GM12801 (cell line): ENCODE results near the gene SLC39A1.

Experiments
- TF ChIP-seq, protein P1 (sequence below): IDR thresholded peaks from one replicate; pipeline ENCODE4 v1.5.1; 2011; ENCODE audit warnings: control low read depth; ENCODE audit not compliant: insufficient read length; ENCODE audit errors: extremely low read depth

Gene SLC39A1

DNA sequence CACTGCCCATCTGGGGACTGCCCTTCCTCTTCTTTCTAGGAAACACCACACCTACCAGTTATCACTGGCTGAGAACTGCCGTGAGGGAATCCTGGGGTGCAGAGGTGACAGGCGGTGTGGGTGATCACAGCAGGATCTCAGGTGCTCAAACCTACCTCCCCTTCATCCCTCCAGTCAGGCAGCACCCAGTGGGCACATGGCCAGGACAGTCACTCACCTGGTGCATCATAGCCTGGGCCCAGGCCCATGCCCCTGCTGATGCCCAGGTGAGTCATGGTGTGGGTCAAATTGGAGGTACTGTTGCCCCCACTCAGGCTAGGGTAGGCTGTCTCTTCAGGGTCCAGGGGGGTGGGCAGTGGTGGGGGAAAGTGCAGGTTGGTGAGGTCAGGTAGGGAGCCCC, 11.5 kb downstream of the SLC39A1 start:
- TF ChIP-seq, protein P1, sequence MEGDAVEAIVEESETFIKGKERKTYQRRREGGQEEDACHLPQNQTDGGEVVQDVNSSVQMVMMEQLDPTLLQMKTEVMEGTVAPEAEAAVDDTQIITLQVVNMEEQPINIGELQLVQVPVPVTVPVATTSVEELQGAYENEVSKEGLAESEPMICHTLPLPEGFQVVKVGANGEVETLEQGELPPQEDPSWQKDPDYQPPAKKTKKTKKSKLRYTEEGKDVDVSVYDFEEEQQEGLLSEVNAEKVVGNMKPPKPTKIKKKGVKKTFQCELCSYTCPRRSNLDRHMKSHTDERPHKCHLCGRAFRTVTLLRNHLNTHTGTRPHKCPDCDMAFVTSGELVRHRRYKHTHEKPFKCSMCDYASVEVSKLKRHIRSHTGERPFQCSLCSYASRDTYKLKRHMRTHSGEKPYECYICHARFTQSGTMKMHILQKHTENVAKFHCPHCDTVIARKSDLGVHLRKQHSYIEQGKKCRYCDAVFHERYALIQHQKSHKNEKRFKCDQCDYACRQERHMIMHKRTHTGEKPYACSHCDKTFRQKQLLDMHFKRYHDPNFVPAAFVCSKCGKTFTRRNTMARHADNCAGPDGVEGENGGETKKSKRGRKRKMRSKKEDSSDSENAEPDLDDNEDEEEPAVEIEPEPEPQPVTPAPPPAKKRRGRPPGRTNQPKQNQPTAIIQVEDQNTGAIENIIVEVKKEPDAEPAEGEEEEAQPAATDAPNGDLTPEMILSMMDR: no peak

DNA sequence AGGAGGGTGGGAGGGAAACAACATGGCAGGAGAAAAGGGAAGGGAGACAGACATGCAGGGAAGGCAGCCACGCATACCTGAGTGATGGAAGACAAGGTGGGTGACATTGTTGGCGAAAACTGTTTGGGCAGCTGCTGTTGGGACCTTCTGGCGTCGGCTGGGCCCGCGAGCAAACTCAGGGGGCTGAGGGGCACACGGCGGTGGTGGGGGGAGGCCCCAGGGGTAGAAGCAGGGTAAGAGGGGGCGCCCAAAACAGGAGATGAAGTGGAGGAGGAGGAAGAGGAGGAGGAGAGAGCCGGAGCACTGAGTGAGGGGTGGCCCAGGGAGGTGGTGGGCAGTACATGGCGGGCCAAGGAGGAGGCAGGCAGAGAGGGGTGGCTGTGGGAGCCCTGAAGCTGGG, 12.2 kb downstream of the SLC39A1 start:
- TF ChIP-seq, protein P1: no peak

DNA sequence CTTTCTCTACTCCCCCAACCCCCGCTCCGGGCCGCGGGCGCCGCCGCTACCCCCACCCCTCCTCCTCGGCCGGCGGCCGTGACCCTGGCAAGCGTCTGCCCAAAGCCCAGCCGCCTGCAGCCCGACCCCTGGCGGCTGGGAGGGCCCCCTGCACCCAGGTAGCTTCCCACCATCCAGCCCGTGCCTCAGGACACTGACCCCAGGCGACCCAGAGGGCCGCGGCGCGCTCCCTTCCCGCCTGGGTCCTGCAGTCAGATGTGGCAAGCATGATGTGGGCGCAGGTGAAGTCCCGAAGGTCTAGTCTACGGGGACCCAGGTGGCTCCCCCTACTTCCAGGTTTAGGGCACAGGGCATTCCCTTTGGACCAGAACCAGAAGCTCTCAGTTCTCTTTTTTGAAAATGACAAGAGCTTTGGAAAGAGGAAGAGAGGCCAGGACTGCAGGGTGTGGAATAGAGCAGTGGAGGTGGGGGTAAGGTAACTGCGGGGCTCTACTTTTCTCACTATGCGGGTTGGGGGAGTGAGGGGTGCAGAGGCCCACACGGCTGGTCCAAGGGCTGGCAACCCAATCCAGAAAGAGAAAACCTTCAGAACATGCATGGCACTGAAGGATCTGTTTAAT, 16.6 kb downstream of the SLC39A1 start, which contains the start of gene DENND4B:
Gene DENND4B (minus strand): TSS at position 97 of the 620 bp plus-strand sequence. CDS start 2,344 bp downstream, outside the sequence.
- TF ChIP-seq, protein P1: no peak

DNA sequence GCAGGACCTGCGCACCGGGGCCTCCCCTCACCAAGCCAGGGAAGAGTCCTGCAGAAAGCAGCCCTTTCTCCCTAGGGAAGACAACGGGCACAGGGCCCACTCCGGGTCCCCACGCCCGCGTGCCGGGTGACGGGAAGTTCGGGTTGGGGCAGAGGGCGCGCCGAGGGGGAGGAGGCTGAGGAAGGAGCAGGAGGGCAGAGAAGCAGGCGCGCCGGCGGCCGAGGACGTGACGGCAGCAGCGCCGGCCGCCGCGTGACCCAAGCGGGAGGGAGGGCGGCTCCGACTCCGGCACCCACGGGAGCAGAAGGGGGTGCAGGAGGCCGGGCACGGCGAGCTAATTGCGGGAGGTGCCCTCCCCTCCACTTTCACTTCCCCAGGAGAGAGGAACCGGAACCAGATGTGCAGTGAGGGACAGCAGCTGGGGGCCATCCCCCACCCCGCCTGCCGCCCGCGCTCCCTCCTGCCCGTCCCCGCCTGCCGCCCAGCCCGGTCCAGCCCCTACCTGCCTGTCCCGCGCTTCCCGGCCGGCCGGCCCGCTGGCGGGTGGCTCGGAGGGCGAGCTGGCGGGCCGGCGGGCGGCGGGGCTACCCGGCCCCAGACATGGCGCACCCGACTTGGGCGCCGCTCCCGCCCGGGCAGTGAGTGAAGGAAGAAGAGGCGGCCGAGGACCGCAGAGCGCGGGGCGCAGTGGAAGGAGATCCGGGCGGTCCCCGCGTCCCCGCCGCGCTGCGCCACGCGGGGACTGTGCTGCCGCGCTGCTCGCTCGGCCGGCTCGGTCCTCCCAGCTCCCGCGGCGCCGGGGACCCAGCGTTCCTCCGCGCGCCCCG, 17.3 kb downstream of the SLC39A1 start:
- TF ChIP-seq, protein P1: no peak

DNA sequence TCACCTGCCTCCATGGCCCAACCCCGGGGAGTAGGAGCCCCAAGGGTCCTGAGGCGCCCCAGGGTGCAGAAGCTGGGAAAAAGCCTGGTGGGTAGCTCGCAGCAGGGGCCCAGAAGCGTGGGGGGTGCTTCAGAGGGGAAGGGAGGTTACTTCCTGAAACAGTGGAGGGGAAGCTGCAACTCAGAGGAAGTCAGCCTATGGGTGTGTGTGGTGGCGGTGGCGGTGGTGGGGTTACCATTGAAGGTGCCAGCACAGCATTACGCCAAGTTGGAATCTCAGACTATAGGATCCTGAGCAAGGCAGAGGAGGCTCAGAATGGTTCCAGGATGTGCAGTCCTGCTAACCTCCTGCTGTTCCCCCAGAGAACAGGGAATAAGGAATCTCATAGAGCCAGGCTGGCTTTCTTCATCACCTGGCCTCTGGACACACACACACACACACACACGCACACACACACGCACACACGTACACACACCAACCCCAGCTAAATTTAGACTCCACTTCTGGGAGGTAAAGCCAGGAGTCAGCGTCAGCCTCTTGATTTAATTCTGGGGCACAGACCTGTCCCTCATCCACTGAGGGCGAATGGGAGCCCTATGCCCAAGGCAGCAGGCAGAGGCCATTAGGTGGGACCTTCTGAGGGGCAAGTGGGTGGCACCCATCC, 18.1 kb downstream of the SLC39A1 start:
- TF ChIP-seq, protein P1: no peak

DNA sequence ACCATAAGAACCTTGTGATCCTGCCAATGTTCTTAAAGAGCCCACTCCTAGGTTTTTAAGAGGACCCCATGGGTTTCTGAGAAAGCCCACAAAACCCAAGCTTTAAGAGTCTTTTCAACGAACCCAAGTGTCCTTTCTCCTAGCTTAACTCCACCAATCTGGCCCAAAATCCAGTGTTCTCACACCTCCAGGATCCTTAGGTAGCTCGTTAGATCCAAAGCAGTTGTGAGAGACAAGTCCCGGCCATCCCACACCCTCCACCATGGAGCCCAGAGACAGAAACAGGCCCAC, 18.6 kb downstream of the SLC39A1 start:
- TF ChIP-seq, protein P1: no peak

DNA sequence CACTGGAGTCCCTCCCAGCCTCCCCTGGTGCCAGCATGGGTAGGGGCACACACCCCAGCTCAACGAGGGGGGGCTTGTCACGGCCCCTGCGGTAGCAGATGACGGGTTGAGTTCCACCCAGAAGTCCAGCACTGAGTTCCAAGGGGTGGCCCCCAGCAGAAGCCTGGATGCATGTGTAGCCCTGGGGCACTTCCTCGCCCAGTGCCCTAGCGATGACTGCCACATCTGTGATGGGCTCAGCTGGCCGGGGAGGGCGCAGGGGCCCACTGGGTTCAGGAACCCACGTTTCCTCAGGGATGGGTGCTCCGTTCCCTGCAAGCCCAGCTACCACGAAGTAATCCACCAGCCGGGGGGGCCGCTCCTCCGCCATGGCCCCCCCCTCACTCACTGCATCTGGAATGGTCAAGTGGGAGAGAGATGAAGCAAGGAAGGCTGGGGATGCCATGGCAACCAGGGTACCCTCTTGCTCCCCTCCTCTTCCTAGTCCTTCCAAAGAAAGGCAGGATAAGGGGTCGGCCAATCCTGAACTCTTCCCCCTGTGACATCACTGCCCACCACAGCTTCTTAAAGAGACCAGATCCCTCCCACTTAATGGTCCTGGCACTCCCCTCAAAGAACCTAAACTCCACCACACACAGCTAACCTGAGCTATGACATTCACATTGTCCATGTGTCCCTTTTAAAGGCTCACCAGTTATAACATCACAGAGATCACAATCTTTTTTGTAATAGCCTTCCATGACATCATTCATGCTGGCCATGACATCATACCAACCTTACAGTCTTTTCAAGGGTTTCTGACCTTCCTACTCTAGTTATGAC, 19.1 kb downstream of the SLC39A1 start:
- TF ChIP-seq, protein P1: no peak
